ENCODE data around the gene ANK3. TPM values are rescaled to one million over a fixed set of nuclear protein-coding genes. Genes with fewer than 3 reads are reported as not detected.

The ANK3 gene
- total and polyA plus RNA-seq, 8 donors, result 3.6 to 115 (median 31.1) TPM

- 73 to 85% (median 76%) methylated on average over 1 of the region's 1 CpG for WGBS, 5 donors
Measured at GRCh38 chr10:60266513-60266912, 123.2 kb downstream of the ANK3 start.

GRCh38 chr10:60262647-60263126 is 127.0 kb downstream of the ANK3 start:
- Histone ChIP-seq H3K9me3 (no peaks in the 10 kb centered on the region), H3K27ac (no peak overlapping the region), H3K36me3 (peaks cover 0 to 11% (median 6%) of the 10 kb centered on the region in 4 donors), H3K27me3 (no peaks in the 10 kb centered on the region), H3K4me3 (no peak overlapping the region), H3K4me1 (peaks cover 0 to 15% (median 2%) of the 10 kb centered on the region in 4 donors)
- TF ChIP-seq POLR2A (IDR thresholded peaks at IDR 0.05) (no peak), EP300 (IDR thresholded peaks at IDR 0.05) (no peak), POLR2AphosphoS5 (IDR thresholded peaks at IDR 0.05) (no peak), CTCF (IDR thresholded peaks at IDR 0.05) (no peak)
- no peak for DNase-seq
- intact Hi-C loops (cut with DNase I; ENCODE audit: low total_unique reads), result no loop called here
- 75 to 82% (median 78%) methylated on average over 3 of the region's 3 CpGs for WGBS, 5 donors

More at GRCh38 chr10:60266513-60266912, 123.2 kb downstream of the ANK3 start:
- TF ChIP-seq EP300 (IDR thresholded peaks at IDR 0.05) (no peak), POLR2AphosphoS5 (IDR thresholded peaks at IDR 0.05) (no peak), POLR2A (IDR thresholded peaks at IDR 0.05) (no peak), CTCF (IDR thresholded peaks at IDR 0.05) (no peak)
- H3K4me3 ChIP-seq, result no peak overlapping the region
- no peaks in the 10 kb centered on the region for H3K4me1 ChIP-seq
- H3K9me3 ChIP-seq, result no peaks in the 10 kb centered on the region
- H3K36me3 ChIP-seq, result peaks cover 0 to 11% (median 6%) of the 10 kb centered on the region in 4 donors
- no peak overlapping the region for H3K27ac ChIP-seq
- DNase-seq, result no peak
- no peaks in the 10 kb centered on the region for H3K27me3 ChIP-seq
- intact Hi-C loops (cut with DNase I; ENCODE audit: low total_unique reads), result no loop called here

GRCh38 chr10:60260321-60260720 is 129.4 kb downstream of the ANK3 start:
- Histone ChIP-seq H3K27ac (no peak overlapping the region), H3K4me1 (peaks cover 0 to 16% (median 6%) of the 10 kb centered on the region in 4 donors), H3K4me3 (no peak overlapping the region), H3K9me3 (no peaks in the 10 kb centered on the region), H3K27me3 (no peaks in the 10 kb centered on the region), H3K36me3 (peaks cover 0 to 11% (median 6%) of the 10 kb centered on the region in 4 donors)
- TF ChIP-seq POLR2AphosphoS5 (IDR thresholded peaks at IDR 0.05) (no peak), POLR2A (IDR thresholded peaks at IDR 0.05) (no peak), EP300 (IDR thresholded peaks at IDR 0.05) (no peak), CTCF (IDR thresholded peaks at IDR 0.05) (no peak)
- intact Hi-C loops (cut with DNase I; ENCODE audit: low total_unique reads), result no loop called here
- WGBS, 5 donors, result 59 to 86% (median 84%) methylated on average over 3 of the region's 3 CpGs
- no peak for DNase-seq

- no peaks in the 10 kb centered on the region for H3K9me3 ChIP-seq
- intact Hi-C loops (cut with DNase I; ENCODE audit: low total_unique reads), result no loop called here
- no peaks in the 10 kb centered on the region for H3K27me3 ChIP-seq
- no peak overlapping the region for H3K4me3 ChIP-seq
- DNase-seq, result no peak
- 36 to 55% (median 48%) methylated on average over 2 of the region's 2 CpGs for WGBS, 5 donors
- TF ChIP-seq CTCF (IDR thresholded peaks at IDR 0.05) (no peak), POLR2A (IDR thresholded peaks at IDR 0.05) (no peak), EP300 (IDR thresholded peaks at IDR 0.05) (no peak), POLR2AphosphoS5 (IDR thresholded peaks at IDR 0.05) (no peak)
- no peak overlapping the region for H3K27ac ChIP-seq
- peaks cover 0 to 16% (median 6%) of the 10 kb centered on the region in 4 donors for H3K4me1 ChIP-seq
- peaks cover 0 to 7% (median 3%) of the 10 kb centered on the region in 4 donors for H3K36me3 ChIP-seq
Measured at GRCh38 chr10:60258429-60258797, 131.3 kb downstream of the ANK3 start.
